LHCN-M2 (cell line): ENCODE data around the gene KAT6B. TPM values are rescaled to one million over a fixed set of nuclear protein-coding genes. Genes with fewer than 3 reads are reported as not detected.

ENCODE experiments used
- DNase-seq: peaks from one replicate; pipeline ENCODE4 v3.0.0-alpha.2; 2012; ENCODE audit warnings: low read depth
- total RNA-seq: library from RNA; depleted of rRNA; stranded (reverse); fragments of >200 nt; gene quantifications from 2 replicates; pipeline ENCODE4 v1.2.3, GENCODE V29; 2014

The KAT6B gene
- total RNA-seq, 1 experiment from 2014 or later, result 11.3 TPM

- no peak for DNase-seq
Measured at GRCh38 chr10:75063461-75064230, 237.2 kb downstream of the KAT6B start.

- DNase-seq, result no peak
Measured at GRCh38 chr10:75065076-75065475, 238.7 kb downstream of the KAT6B start.

- no peak for DNase-seq
Measured at GRCh38 chr10:75066271-75066670, 239.9 kb downstream of the KAT6B start.

GRCh38 chr10:75067272-75067671 lies 240.9 kb downstream of the KAT6B start:
- DNase-seq, result no peak

- DNase-seq, result no peak
Measured at GRCh38 chr10:75068523-75068922, 242.1 kb downstream of the KAT6B start.

- no peak for DNase-seq
Measured at GRCh38 chr10:75070476-75070875, 244.1 kb downstream of the KAT6B start.

GRCh38 chr10:75070961-75071428 lies 244.6 kb downstream of the KAT6B start:
- DNase-seq, result no peak

GRCh38 chr10:75071756-75072155 lies 245.4 kb downstream of the KAT6B start:
- no peak for DNase-seq

- no peak for DNase-seq
Measured at GRCh38 chr10:75072727-75073126, 246.3 kb downstream of the KAT6B start.

GRCh38 chr10:75073442-75073841 lies 247.0 kb downstream of the KAT6B start:
- DNase-seq, result no peak

GRCh38 chr10:75074711-75075445 lies 248.5 kb downstream of the KAT6B start:
- DNase-seq, result no peak

- DNase-seq, result no peak
Measured at GRCh38 chr10:75076348-75076747, 249.9 kb downstream of the KAT6B start.

- DNase-seq, result no peak
Measured at GRCh38 chr10:75079436-75080083, 253.2 kb downstream of the KAT6B start.

- DNase-seq, result no peak
Measured at GRCh38 chr10:75080554-75080953, 254.2 kb downstream of the KAT6B start.

- DNase-seq, result no peak
Measured at GRCh38 chr10:75081379-75081778, 255.0 kb downstream of the KAT6B start.
